Jurkat, Clone E6-1 (cell line): ENCODE data around the gene AUP1.

Experiments
- DNase-seq: peaks from one replicate; pipeline ENCODE4 v3.0.0-alpha.2; 2011; ENCODE audit warnings: low read depth, low spot score
- H3K4me3 ChIP-seq: 2 replicates; pipeline ENCODE4 v1.5.1; 2011; ENCODE audit warnings: mild to moderate bottlenecking, low read length, control low read depth, moderate library complexity

Gene AUP1

GRCh38 chr2:74502720-74503505 is 26.6 kb downstream of the AUP1 start:
- DNase-seq = no peak
- no peak overlapping the region for H3K4me3 ChIP-seq

- no peak for DNase-seq
- no peak overlapping the region for H3K4me3 ChIP-seq
Observed at GRCh38 chr2:74502147-74502719, 27.3 kb downstream of the AUP1 start.

- no peak overlapping the region for H3K4me3 ChIP-seq
- no peak for DNase-seq
Observed at GRCh38 chr2:74501335-74502071, 28.0 kb downstream of the AUP1 start.

- H3K4me3 ChIP-seq = no peak overlapping the region
- DNase-seq = no peak
Observed at GRCh38 chr2:74500578-74500946, 28.9 kb downstream of the AUP1 start.

GRCh38 chr2:74499940-74500577 is 29.4 kb downstream of the AUP1 start:
- DNase-seq = no peak
- no peak overlapping the region for H3K4me3 ChIP-seq

GRCh38 chr2:74499267-74499939 is 30.1 kb downstream of the AUP1 start, which contains the start of gene LBX2:
LBX2 (minus strand) TSS chr2:74499603; CDS start chr2:74499537, 66 bp downstream.
- no peak for DNase-seq
- H3K4me3 ChIP-seq = no peak within 1 kb of the TSS

- no peak overlapping the region for H3K4me3 ChIP-seq
- DNase-seq = no peak
Observed at GRCh38 chr2:74498500-74499266, 30.8 kb downstream of the AUP1 start.

GRCh38 chr2:74497777-74498499 is 31.6 kb downstream of the AUP1 start:
- no peak for DNase-seq
- H3K4me3 ChIP-seq = no peak overlapping the region

GRCh38 chr2:74496997-74497776 is 32.3 kb downstream of the AUP1 start:
- H3K4me3 ChIP-seq = no peak overlapping the region
- DNase-seq = no peak

GRCh38 chr2:74495440-74495839 is 34.1 kb downstream of the AUP1 start:
- H3K4me3 ChIP-seq = no peak overlapping the region
- no peak for DNase-seq

GRCh38 chr2:74493546-74493945 is 36.0 kb downstream of the AUP1 start:
- DNase-seq = no peak
- no peak overlapping the region for H3K4me3 ChIP-seq

GRCh38 chr2:74491648-74492544 is 37.6 kb downstream of the AUP1 start:
- H3K4me3 ChIP-seq = no peak overlapping the region
- DNase-seq = no peak

- no peak overlapping the region for H3K4me3 ChIP-seq
- DNase-seq = no peak
Observed at GRCh38 chr2:74489906-74490305, 39.6 kb downstream of the AUP1 start.

- H3K4me3 ChIP-seq = no peak overlapping the region
- DNase-seq = no peak
Observed at GRCh38 chr2:74488643-74489481, 40.6 kb downstream of the AUP1 start.

- DNase-seq = no peak
Observed at GRCh38 chr2:74486141-74486540, 43.4 kb downstream of the AUP1 start.

More at GRCh38 chr2:74486141-74486540, 43.4 kb downstream of the AUP1 start:
- no peak overlapping the region for H3K4me3 ChIP-seq
